SKM-1 treated with dmso at 0.1 percent for 144 hours (cell line): Measurements from ENCODE around the gene TEAD1.

Source experiments
- DNase-seq: peaks from one replicate; lab custom pipeline; 2025; ENCODE audit not compliant: unreplicated experiment; lab: John Stamatoyannopoulos, UW

The TEAD1 gene

DNA sequence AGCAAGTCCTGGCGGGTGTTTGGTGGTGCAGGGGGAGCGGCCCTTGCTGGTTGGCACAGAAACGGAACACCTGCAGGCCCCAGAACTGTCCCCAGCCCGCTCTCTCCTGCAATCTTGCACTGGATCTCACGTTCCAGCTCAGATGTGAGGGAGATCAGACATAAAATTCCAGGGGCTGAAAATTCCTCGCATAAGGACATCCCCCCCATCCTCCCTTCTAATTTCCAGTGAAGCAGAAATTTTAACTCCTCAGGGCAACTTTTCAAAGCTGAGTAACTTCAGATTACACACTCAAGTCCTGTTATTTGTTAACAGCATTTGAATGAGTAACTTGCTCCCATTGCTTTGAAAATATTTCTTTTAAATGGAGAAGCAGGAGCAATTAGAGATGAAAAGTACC lies 294.6 kb downstream of the TEAD1 start:
- DNase-seq, result no peak

DNA sequence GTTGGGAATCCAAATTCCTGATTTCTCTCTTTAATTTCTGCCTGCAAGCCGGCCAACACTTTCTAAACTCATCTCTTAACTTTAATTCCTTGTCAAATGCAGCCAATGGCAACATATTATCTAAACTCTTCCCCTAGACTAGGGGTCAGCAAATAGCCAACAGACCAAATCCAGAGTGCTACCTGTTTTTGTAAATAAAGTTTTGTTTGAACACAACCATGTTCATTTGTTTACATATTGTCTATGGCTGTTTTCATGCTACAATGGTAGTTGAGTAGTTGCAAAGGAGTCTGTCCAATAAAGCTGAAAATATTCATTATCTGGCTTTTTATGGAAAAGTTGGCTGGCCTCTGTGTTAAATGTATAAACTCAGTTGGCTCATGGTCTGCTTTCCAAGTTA lies 297.7 kb downstream of the TEAD1 start:
- no peak for DNase-seq

DNA sequence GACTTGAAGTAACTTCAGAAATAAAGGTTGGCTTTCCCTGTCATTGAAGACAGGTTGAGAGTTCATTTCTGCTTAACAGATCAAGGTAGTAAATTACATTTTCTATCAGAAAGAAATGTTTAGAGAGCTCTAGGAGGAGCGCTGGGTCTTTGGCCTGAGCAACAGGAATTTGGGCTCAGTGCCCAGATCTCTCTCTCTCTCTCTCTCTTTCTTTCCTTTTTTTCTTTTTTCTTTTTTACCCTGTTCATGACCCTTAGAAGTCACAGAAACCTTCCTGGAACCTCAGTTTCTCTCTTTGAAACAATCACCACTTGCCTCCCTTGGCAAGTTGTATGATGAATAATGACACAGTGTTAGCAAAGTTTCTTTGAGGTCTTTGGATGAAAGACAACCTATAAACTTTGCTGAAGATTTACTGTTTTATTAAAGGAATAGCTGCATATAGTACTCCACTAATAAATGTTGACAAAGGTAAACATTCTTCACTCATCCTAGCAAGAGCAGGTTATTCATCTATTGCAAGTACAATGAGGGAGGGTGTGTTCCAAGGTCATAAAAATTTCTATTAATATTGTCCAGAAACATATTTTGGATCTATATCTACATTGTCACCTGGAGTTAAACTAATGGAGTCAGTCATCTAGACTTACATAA lies 299.4 kb downstream of the TEAD1 start:
- no peak for DNase-seq

DNA sequence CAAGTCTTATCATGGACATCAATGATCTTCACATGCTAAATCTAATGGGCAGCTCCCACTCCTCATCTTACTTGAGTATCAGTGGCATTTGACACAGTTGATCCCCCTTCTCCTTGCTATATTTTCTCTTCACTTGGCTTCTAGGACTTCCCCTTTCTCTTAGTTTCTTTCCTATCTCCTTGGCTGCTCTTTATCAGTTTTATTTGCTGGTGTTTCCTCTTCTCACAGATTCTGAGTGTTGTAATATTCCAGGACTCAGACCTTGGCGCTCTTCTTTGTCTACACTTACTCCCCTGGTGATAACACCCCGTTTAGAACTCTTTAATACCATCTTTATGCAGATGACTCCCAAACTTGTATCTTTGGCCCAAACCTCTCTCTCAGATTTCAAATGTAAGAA lies 301.0 kb downstream of the TEAD1 start:
- peak; percentile 70 for DNase-seq

DNA sequence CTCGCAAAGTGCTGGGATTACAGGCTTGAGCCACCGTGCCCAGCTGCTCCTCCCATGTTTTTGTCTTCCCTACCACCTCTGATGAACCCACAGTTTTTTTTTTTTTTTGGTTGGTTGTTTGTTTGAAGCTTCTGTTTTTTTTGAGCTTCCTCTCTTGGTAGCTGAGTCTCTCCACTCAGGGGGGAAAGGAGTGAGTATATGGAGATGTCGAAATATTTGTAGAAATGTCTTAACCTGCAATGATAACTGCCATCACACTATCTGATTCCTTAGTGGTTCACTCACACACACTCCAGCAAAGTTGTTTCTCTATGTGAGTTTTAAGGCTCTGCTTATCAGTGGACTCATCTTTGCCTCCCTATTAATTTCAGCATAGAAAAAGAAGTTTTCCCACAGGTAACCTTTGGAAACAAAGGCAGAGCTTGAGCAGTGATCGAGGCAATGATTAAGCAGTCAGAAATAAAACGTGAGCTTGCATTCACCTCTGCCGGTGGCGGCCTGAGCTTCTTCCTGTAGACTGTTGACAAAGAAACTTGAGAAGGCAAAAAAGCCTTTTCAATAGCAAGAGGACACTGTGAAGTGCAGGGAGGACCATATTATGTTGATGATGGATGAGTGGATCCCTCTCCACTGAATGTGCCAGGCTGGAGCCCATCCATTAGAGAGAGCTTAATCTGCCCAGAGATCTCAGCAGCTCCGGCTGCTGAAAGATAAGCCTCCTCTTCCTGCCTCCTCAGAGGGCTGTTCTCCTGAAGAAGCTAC lies 305.9 kb downstream of the TEAD1 start:
- peak; percentile 73 for DNase-seq

DNA sequence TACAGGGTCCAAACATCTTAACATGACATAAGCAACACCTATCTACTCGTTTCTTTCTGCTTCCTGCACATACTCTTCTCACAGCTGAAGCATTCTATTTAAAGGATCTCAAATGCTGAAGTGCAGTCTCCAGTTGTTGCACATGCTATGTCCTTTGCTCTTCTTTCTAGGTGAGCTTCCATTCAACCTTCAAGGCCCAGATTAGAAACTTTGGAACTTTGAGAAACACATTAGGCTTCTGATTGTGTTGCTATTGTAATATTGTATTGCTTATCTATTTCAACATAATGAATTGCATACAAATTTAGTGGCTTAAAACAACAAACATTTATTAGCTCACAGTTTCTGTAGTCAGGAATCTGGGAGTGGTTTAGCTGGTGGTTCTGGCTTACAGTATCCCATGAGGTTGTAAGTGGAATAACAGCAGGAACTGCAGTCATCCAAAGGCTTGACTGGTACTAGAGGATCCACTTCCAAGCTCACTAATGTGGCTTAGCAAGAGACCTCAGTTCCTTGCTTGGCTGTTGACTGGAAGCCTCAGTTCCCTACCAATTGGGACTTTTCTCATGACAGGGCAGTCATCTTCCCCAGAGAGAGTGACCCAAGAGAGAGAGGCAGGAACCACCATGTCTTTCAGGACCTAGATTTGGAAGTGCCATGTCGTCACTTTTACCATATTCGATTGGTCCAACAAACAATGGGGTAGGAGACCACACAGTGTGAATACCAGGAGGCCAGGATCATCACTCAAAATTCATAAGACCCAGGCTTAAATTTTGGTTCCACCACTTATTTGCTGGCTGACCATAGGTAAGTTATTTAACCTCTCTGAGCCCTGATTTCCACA lies 307.7 kb downstream of the TEAD1 start:
- DNase-seq, result no peak

DNA sequence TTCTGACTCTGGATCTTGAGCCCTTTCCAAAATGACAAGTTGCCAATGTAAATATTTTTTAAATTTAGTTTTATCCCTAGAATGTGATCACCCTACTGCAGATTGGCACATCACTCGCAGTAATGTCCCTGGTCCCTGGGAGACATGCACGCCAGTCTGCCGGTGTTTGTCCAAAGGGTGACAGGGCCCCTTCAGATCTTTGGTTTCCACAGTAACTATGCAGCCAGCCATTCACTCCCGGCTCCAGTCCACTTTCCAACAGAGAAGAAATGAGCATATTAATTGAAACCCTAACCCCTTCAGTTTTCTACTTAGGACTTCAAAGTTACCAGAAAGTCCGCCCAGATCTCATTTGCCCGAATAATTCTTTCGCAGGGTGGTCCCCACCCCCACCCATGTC lies 309.1 kb downstream of the TEAD1 start:
- no peak for DNase-seq

DNA sequence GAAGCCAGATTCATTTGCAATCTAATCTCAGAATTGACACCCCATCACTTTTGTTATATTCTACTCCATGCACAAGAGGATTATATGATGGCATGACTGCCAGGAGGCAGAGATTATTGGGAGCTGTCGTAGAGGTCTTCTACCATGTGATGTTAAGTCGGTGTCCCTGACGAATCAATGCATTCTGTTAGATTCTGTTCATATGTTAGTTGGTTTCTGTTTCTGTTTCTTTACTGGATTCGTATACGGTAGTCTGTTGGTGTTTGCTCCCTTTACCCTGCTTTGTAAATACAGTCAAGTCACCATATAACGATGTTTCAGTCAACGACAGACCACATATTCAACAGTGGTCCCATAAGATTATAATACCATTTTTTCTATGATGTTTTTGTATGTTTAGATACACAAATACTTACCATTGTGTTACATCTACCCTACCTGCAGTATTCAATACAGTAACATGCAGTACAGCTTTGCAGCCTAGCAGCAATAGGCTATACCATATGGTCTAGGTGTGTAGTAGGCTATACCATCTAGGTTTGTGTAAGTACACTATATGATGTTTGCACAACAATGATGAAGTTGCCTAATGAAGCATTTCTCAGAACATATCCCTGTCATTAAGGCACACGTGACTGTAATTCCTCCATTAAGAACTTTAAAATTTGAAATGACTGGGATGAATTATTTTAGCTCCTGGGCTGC lies 312.1 kb downstream of the TEAD1 start:
- no peak for DNase-seq

DNA sequence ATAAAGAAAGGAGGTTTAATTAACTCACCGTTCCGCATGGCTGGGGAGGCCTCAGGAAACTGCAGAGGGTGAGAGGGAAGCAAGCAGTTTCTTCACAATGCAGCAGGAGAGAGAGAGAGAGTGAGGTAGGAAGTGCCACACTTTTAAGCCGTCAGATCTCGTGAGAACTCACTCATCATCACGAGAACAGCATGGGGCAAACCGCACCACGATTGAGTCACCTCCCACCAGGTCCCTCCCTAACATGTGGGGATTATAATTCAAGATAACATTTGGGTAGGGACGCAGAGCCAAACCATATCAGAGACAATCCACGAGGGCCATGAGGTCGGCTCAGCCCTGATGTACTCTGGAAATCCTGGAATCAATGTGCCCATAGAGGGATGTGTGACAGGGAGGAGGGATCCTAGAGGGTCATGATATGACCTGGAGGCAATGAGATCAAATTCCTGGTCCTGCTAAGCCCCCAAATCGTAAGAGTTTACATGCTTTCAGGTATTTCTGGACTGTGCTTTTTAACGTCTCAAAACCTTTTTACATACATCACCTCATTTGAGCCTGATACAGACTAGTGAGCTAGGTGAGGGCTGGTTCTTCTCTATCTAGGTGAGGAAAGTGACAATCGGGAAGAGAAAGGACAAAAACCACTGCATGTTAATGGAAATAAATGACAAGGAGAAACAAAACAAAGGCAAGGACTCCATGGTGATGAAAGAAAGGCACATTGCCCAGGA lies 315.4 kb downstream of the TEAD1 start:
- no peak for DNase-seq

DNA sequence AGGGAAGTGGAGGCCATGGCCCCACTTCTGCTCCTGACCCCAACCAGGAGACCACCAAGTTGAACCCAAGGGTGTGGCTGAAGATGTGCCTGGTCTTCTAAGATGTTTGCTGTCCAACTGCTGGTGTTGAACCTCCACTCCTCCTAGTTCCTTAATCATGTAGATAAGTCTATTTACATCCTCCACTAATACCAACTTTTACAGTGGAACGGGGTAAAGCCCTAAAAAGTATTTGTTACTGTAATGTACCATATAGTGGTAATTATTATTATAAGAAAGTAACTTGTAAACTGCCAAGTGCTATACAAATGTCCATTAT lies 315.9 kb downstream of the TEAD1 start:
- no peak for DNase-seq

DNA sequence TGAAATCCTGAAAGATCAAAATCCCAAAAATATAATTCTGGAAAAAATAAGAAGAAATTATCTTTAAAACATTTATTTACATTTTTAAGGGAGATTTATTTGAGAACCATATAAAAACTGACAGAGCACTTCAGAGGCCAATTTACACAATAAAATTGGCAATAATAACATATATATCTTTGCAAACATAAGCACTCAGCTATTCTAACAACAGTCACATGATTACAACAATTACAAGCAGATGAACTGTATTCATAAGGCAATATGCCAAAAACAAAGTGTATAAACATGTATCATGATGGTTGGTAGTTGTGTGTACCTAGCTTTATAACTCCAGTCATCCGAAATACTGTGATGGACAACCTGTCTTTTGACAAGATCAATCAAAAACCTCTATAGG lies 317.2 kb downstream of the TEAD1 start:
- no peak for DNase-seq

DNA sequence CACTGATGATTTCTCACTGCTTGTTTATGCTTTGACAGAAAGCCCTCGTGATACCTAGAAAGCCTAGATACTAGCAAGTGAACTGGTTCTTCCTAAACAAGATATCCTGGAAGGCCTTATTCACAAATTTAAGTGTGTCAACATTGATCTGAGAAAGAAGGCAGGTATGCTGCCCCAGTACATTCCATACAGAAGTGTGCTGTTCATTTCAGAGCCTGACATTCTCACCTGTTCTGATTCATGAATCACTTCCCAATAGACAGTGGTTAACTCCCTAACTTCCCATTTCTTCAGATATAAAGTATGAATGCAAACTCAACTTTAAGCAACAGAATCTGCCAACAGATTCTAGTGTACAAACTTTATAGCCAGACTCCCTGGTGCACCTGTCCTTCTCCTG lies 319.4 kb downstream of the TEAD1 start:
- DNase-seq, result no peak
